ENCODE measurements around the gene PLA2G2C.

- TF ChIP-seq CTCF (IDR thresholded peaks at IDR 0.05 in 8 of 11, conservative IDR thresholded peaks at IDR 0.05 in 3 of 11) (no peak), POLR2AphosphoS5 (IDR thresholded peaks at IDR 0.05) (no peak), POLR2A (IDR thresholded peaks at IDR 0.05) (no peak)
These were observed 14.2 kb downstream of the PLA2G2C start for GRCh38 chr1:20172033-20172590.
